Peyer's patch (tissue), 4 donors: ENCODE data around the gene POLL.

Experiments
- POLR2A ChIP-seq, 2 donors: fragments of 450-650 bp; IDR thresholded peaks; one replicate each; pipeline ENCODE4 v1.5.1; 2017; ENCODE audit warnings: antibody characterized with exemption in 2 of 2, mild to moderate bottlenecking in 2 of 2, moderate library complexity in 2 of 2
- TF ChIP-seq, protein P1 (sequence below), 6 experiments: fragments of 450-650 bp in 4 of 6; fragments of 200-600 bp in 2 of 6; sonication (generic) in 1 of 6; IDR thresholded peaks; one replicate each; pipeline ENCODE4 v1.5.1; 2017 to 2019; ENCODE audit warnings: antibody characterized with exemption in 6 of 6, mild to moderate bottlenecking in 3 of 6, moderate library complexity in 1 of 6

DNA sequence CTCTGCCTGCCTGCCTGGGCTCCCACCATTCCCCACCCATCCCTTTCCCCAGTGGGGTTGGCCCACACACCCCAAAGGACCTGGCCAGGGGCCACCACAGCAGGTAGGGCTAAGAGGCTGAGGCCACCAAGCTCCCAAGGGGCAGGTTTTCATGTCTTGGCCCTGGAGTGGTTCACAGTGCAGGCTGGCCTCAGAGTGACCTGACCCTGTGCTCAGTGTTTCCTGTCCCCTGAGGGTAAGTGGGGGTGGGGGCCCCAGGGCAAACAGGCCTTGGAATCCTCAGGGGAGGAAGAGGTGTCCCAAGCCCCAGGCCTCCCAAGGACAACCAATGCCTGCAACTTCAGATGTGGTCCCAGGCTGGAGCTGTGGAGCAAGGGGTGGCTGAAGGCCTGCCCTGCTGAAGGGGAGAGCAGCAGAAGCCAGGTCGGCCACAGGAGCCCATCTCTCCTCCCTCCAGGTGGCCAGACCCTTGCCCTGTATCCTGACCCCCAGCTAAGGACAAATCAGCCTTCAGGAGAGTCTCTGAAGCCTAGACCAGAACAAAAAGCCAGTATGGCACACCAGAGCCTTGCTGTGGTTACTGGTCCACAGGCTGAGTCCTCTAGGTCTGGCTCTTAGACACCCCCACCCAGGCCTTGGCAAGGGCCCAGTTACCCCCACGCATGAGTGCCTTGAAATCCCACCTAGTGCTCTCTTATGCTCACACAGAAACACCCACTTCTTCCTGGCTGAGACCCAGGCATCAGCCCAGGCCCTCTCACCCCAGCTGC is 27.6 kb downstream of the POLL start:
- no peak for TF ChIP-seq POLR2A (IDR thresholded peaks at IDR 0.05)
- TF ChIP-seq, protein P1, sequence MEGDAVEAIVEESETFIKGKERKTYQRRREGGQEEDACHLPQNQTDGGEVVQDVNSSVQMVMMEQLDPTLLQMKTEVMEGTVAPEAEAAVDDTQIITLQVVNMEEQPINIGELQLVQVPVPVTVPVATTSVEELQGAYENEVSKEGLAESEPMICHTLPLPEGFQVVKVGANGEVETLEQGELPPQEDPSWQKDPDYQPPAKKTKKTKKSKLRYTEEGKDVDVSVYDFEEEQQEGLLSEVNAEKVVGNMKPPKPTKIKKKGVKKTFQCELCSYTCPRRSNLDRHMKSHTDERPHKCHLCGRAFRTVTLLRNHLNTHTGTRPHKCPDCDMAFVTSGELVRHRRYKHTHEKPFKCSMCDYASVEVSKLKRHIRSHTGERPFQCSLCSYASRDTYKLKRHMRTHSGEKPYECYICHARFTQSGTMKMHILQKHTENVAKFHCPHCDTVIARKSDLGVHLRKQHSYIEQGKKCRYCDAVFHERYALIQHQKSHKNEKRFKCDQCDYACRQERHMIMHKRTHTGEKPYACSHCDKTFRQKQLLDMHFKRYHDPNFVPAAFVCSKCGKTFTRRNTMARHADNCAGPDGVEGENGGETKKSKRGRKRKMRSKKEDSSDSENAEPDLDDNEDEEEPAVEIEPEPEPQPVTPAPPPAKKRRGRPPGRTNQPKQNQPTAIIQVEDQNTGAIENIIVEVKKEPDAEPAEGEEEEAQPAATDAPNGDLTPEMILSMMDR (IDR thresholded peaks at IDR 0.05), result no peak
